H1 (cell line): ENCODE results near the gene ANKDD1A. TPM values are rescaled to one million over a fixed set of nuclear protein-coding genes. Genes with fewer than 3 reads are reported as not detected.

Experiments used
- CTCF ChIA-PET: fragments of 300-600 bp; sonication (Branson Sonifier 250); formaldehyde crosslinking; loops from one replicate; lab custom pipeline; 2021; ENCODE audit not compliant: partially characterized antibody; lab: Charles Lee
- POLR2A ChIA-PET: fragments of 300-600 bp; sonication (Branson Sonifier 250); formaldehyde crosslinking; loops from one replicate; lab custom pipeline; 2021; ENCODE audit warnings: inconsistent platforms; ENCODE audit not compliant: partially characterized antibody; lab: Charles Lee
- DNase-seq, 2 experiments: peaks; one replicate each; pipeline versions ENCODE4 v3.0.0 to v3.0.0-alpha.2; 2010 to 2022; ENCODE audit warnings: low spot score in 2 of 2, low read depth in 1 of 2, mixed read lengths in 1 of 2
- FAIRE-seq: peaks from 2 replicates; lab custom pipeline; 2011; peaks lifted over from hg19 to GRCh38; lab: Jason Lieb, UNC
- H2AFZ ChIP-seq: 2 replicates; pipeline ENCODE4 v1.8.1; 2012; ENCODE audit warnings: low read length, inconsistent platforms
- H2AK5ac ChIP-seq: 2 replicates; pipeline ENCODE4 v1.6.1; 2013; ENCODE audit warnings: low read depth, low read length
- H2BK120ac ChIP-seq: replicated peaks from 2 replicates; pipeline ENCODE3; 2013; ENCODE audit warnings: low read depth, low read length, inconsistent platforms
- H2BK12ac ChIP-seq: 2 replicates; pipeline ENCODE4 v1.6.1; 2013; ENCODE audit warnings: low read depth, low read length
- H2BK15ac ChIP-seq: 2 replicates; pipeline ENCODE4 v1.6.1; 2013; ENCODE audit warnings: low read length
- H2BK20ac ChIP-seq: 2 replicates; pipeline ENCODE4 v1.6.1; 2013; ENCODE audit warnings: low read length
- H2BK5ac ChIP-seq: 2 replicates; pipeline ENCODE4 v1.6.1; 2013; ENCODE audit warnings: low read depth, low read length
- H3K14ac ChIP-seq: 2 replicates; pipeline ENCODE4 v1.6.1; 2013; ENCODE audit warnings: inconsistent platforms; ENCODE audit not compliant: insufficient read length
- H3K18ac ChIP-seq: 2 replicates; pipeline ENCODE4 v1.6.1; 2013; ENCODE audit warnings: low read length; ENCODE audit errors: extremely low read depth
- H3K23ac ChIP-seq: 2 replicates; pipeline ENCODE4 v1.6.1; 2013; ENCODE audit warnings: inconsistent platforms; ENCODE audit not compliant: insufficient read length
- H3K23me2 ChIP-seq: 2 replicates; pipeline ENCODE4 v1.6.1; 2013; ENCODE audit warnings: low read depth, low read length
- H3K27ac ChIP-seq: 2 replicates; pipeline ENCODE4 v1.6.1; 2011; ENCODE audit warnings: low read depth, low read length, inconsistent platforms
- H3K27me3 ChIP-seq, 4 experiments: replicated peaks in 1 of 4; 1 replicate in 1 of 4; 2 replicates in 3 of 4; pipeline versions ENCODE4 v1.6.1 to v1.8.1; 2011 to 2013; ENCODE audit warnings: low read length in 3 of 4, mild to moderate bottlenecking in 3 of 4, inconsistent platforms in 2 of 4, mixed read lengths in 2 of 4, moderate library complexity in 1 of 4; ENCODE audit not compliant: control insufficient read depth in 3 of 4, insufficient read depth in 3 of 4; ENCODE audit errors: extremely low read depth in 1 of 4
- H3K36me3 ChIP-seq, 4 experiments: 2 replicates each; pipeline versions ENCODE4 v1.6.1 to v1.8.1; 2011 to 2013; ENCODE audit warnings: mild to moderate bottlenecking in 4 of 4, low read length in 3 of 4, moderate library complexity in 2 of 4, control low read depth in 1 of 4, inconsistent platforms in 1 of 4; ENCODE audit not compliant: insufficient read depth in 4 of 4, control insufficient read depth in 2 of 4
- H3K4ac ChIP-seq: replicated peaks from 2 replicates; pipeline ENCODE3; 2013; ENCODE audit warnings: low read length, low read depth, mixed read lengths, inconsistent platforms; ENCODE audit not compliant: insufficient read length
- H3K4me1 ChIP-seq, 4 experiments: replicated peaks in 1 of 4; 1 replicate in 1 of 4; 2 replicates in 3 of 4; pipeline versions ENCODE4 v1.6.1 to v1.8.1; 2011 to 2013; ENCODE audit warnings: low read length in 3 of 4, inconsistent platforms in 2 of 4, mixed read lengths in 1 of 4; ENCODE audit not compliant: insufficient read depth in 4 of 4, control insufficient read depth in 3 of 4
- H3K4me2 ChIP-seq, 2 experiments: 2 replicates each; pipeline versions ENCODE4 v1.6.1 to v1.8.1; 2011 to 2013; ENCODE audit warnings: low read depth in 2 of 2, low read length in 2 of 2, control low read depth in 1 of 2, inconsistent platforms in 1 of 2, mild to moderate bottlenecking in 1 of 2; ENCODE audit not compliant: insufficient read depth in 1 of 2
- H3K4me3 ChIP-seq, 4 experiments: fragments of 200-600, 300-600 bp in 1 of 4; sonication (generic), shearing (Covaris generic), sonication (Bioruptor Twin) in 1 of 4; 2 replicates each; pipeline versions ENCODE4 v1.5.1 to v1.8.1; 2011 to 2016; ENCODE audit warnings: low read length in 4 of 4, low read depth in 3 of 4, control low read depth in 2 of 4, inconsistent platforms in 2 of 4, mild to moderate bottlenecking in 2 of 4, mixed read lengths in 1 of 4, moderate library complexity in 1 of 4; ENCODE audit not compliant: insufficient read depth in 2 of 4; ENCODE audit errors: extremely low read depth in 1 of 4
- H3K56ac ChIP-seq: replicated peaks from 2 replicates; pipeline ENCODE3; 2013; ENCODE audit warnings: low read depth, mild to moderate bottlenecking, mixed read lengths, low read length, inconsistent platforms; ENCODE audit not compliant: insufficient read length
- H3K79me1 ChIP-seq: 2 replicates; pipeline ENCODE4 v1.6.1; 2013; ENCODE audit warnings: low read depth, low read length, control low read depth
- H3K79me2 ChIP-seq, 2 experiments: 2 replicates each; pipeline versions ENCODE4 v1.6.1 to v1.8.1; 2012 to 2013; ENCODE audit warnings: low read length in 2 of 2, mild to moderate bottlenecking in 2 of 2, inconsistent platforms in 1 of 2; ENCODE audit not compliant: insufficient read depth in 2 of 2, control insufficient read depth in 1 of 2
- H3K9ac ChIP-seq, 4 experiments: replicated peaks in 1 of 4; 1 replicate in 1 of 4; 2 replicates in 3 of 4; pipeline versions ENCODE4 v1.6.1 to v1.8.1; 2011 to 2013; ENCODE audit warnings: low read depth in 3 of 4, low read length in 3 of 4, control low read depth in 2 of 4, mild to moderate bottlenecking in 2 of 4, moderate library complexity in 2 of 4, inconsistent platforms in 1 of 4; ENCODE audit errors: extremely low read depth in 1 of 4
- H3K9me3 ChIP-seq, 2 experiments: 2 replicates each; pipeline versions ENCODE4 v1.6.1 to v1.8.1; 2012 to 2013; ENCODE audit warnings: mild to moderate bottlenecking in 2 of 2, moderate library complexity in 2 of 2, control low read depth in 1 of 2, inconsistent platforms in 1 of 2, low read depth in 1 of 2, low read length in 1 of 2, mixed read lengths in 1 of 2; ENCODE audit not compliant: insufficient read depth in 2 of 2
- H4K20me1 ChIP-seq, 2 experiments: replicated peaks in 1 of 2; 2 replicates each; pipeline versions ENCODE3 to v1.8.1; 2011 to 2013; ENCODE audit warnings: inconsistent platforms in 2 of 2, low read length in 2 of 2, mild to moderate bottlenecking in 1 of 2; ENCODE audit not compliant: insufficient read depth in 2 of 2, control insufficient read depth in 1 of 2
- H4K5ac ChIP-seq: 2 replicates; pipeline ENCODE4 v1.6.1; 2013; ENCODE audit warnings: low read length, low read depth, mixed read lengths, inconsistent platforms; ENCODE audit not compliant: insufficient read length
- H4K8ac ChIP-seq: 2 replicates; pipeline ENCODE4 v1.8.0; 2013; ENCODE audit warnings: mild to moderate bottlenecking, moderate library complexity, low read length, inconsistent platforms; ENCODE audit not compliant: insufficient read depth; ENCODE audit errors: extremely low read depth
- H4K91ac ChIP-seq: replicated peaks from 2 replicates; pipeline ENCODE3; 2013; ENCODE audit warnings: low read length, mixed read lengths, inconsistent platforms; ENCODE audit not compliant: insufficient read length
- E2F6 ChIP-seq: IDR thresholded peaks from 2 replicates; pipeline ENCODE4 v1.6.1; 2012; ENCODE audit warnings: inconsistent platforms
- HDAC2 ChIP-seq, 2 experiments: fragments of 300-600 bp in 1 of 2; sonication (generic) in 1 of 2; IDR thresholded peaks; 2 replicates each; pipeline ENCODE4 v1.6.1; 2011 to 2012; ENCODE audit warnings: low read depth in 2 of 2, low read length in 2 of 2, mild to moderate bottlenecking in 2 of 2, moderate library complexity in 2 of 2, borderline replicate concordance in 1 of 2, inconsistent platforms in 1 of 2
- SRF ChIP-seq: IDR thresholded peaks from 2 replicates; pipeline ENCODE4 v1.6.1; 2011; ENCODE audit warnings: mild to moderate bottlenecking, low read depth, low read length, moderate library complexity
- TAF7 ChIP-seq: optimal IDR thresholded peaks from 2 replicates; pipeline ENCODE3; 2011; ENCODE audit warnings: low read depth, mild to moderate bottlenecking, inconsistent platforms, low read length, moderate library complexity, borderline replicate concordance
- WGBS, 2 experiments: shearing (Covaris generic) in 1 of 2; methylation state at CpG; one replicate each; pipeline versions ENCODE4 v1.1.6 to v1.1.7; 2013 to 2015; ENCODE audit warnings: low lambda C conversion rate in 2 of 2, mixed read lengths in 2 of 2, inconsistent platforms in 1 of 2, low coverage in 1 of 2, missing lambda C conversion rate in 1 of 2; ENCODE audit not compliant: insufficient replicate concordance in 2 of 2, insufficient coverage in 1 of 2, insufficient read length in 1 of 2; ENCODE audit errors: extremely low coverage in 1 of 2, missing lambda C conversion rate in 1 of 2; 5-methylcytosine and 5-hydroxymethylcytosine counted together
- polyA plus RNA-seq, 7 experiments: library from polyadenylated mRNA; depleted of rRNA in 3 of 7; stranded (reverse) in 5 of 7; unstranded in 2 of 7; fragments of >200 nt in 5 of 7; fragments of 200-250 nt in 2 of 7; gene quantifications; 1 replicate in 5 of 7; 2 replicates in 1 of 7; 4 replicates in 1 of 7; pipeline versions ENCODE4 v1.2.1 to v1.2.3, GENCODE V29; 2011 to 2013; ENCODE audit warnings: missing spikeins in 2 of 7, mixed read lengths in 2 of 7
- total RNA-seq: library from RNA; stranded (reverse); fragmentation: NEBNext Ultra II Directional; extraction: Animal tissue kit (Norgen Biotek cat#: 25700); gene quantifications from 2 replicates; pipeline ENCODE4 v1.2.1, GENCODE V29; 2021

ANKDD1A gene
- total and polyA plus RNA-seq, 2 of the 8 experiments (the other 6 are each of a cell fraction or from before 2014, with no cell fraction given): 4.1 to 5.0 TPM

DNA sequence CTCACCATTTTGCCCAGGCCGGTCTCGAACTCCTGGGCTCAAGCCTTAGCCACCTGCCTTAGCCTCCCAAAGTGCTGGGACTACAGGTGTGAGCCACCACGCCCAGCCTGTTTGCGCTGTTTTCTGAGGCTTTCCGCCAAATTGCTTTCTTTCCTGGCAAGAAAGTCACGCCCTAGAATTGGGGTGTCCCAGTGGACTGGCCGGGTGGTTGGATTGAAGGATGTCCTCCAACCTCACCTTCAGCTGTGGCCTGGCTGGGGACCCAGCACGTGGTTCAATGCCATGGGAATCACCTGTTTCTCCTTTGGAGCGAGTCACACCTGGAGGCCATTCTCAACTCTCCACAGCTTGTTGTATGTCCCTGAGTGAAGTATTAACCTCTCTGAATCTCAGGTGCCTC lies 5.8 kb upstream of the ANKDD1A start:
- Histone ChIP-seq H2BK20ac (peak overlapping the region; percentile 72; the same call in 1 of the 2 replicates), H3K56ac (no peak overlapping the region), H2AK5ac (no peak overlapping the region), H2AFZ (no peak overlapping the region), H3K9me3 (peaks cover 20 to 23% of the 10 kb centered on the region in 2 experiments), H3K23ac (no peak overlapping the region), H3K23me2 (no peaks in the 10 kb centered on the region), H3K9ac (no peak overlapping the region), H4K20me1 (no peaks in the 10 kb centered on the region), H3K14ac (no peak overlapping the region), H3K27me3 (peaks cover 0 to 4% (median 1%) of the 10 kb centered on the region in 4 experiments; a peak in 4 of 7 replicates), H3K27ac (no peak overlapping the region), H3K79me1 (no peaks in the 10 kb centered on the region), H4K91ac (peak overlapping the region; percentile 5), H4K8ac (no peak overlapping the region), H4K5ac (no peak overlapping the region), H3K36me3 (peaks cover 0 to under 1% (median 0%) of the 10 kb centered on the region in 4 experiments; a peak in 1 of 8 replicates), H3K4me2 (0 out of 4 replicates have a peak overlapping the region, but pooled peaks of 1 of the 2 experiments have one; percentile 83), H3K4ac (no peak overlapping the region), H3K79me2 (no peaks in the 10 kb centered on the region), H3K4me1 (peaks cover 0 to 8% (median 3%) of the 10 kb centered on the region in 4 experiments; a peak in 5 of 7 replicates), H2BK15ac (no peak overlapping the region; the same call in 1 of the 2 replicates), H2BK12ac (peak overlapping the region; percentile 46; the same call in 1 of the 2 replicates), H3K18ac (peak overlapping the region; percentile 13; the same call in 1 of the 2 replicates), H2BK120ac (peak overlapping the region; percentile 38), H3K4me3 (peak overlapping the region in 1 of 4 experiments; percentile 59; a peak in 1 of 8 replicates), H2BK5ac (no peak overlapping the region)
- WGBS, 2 experiments: 96% methylated on average over 8 of the region's 9 CpGs; no CpG with 5 or more reads in 1 of the 2 experiments
- POLR2A ChIA-PET: interaction anchor here (0.6 to 3.0 kb wide), 10 partner anchors 10 to 200 kb away, joined by 3 to 16 read pairs (median 4); partner anchors contain the start of gene PIF1
- TF ChIP-seq TAF7 (no peak), HDAC2 (IDR thresholded peaks at IDR 0.05; ENCODE audit: borderline replicate concordance in 1 of 2, low read depth in 2 of 2, low read length in 2 of 2) (0 out of 4 replicates have a peak, but pooled peaks of 1 of the 2 experiments have one; percentile 7), E2F6 (no peak), SRF (no peak)
- CTCF ChIA-PET: interaction anchor here (0.6 to 3.1 kb wide), 21 partner anchors 10 to 347 kb away, joined by 3 to 22 read pairs (median 4); no protein-coding TSS in a partner anchor
- no peak for FAIRE-seq
- no peak for DNase-seq
